Lung (tissue), 12 donors: ENCODE measurements around the gene PLA2G4F. TPM values are rescaled to one million over a fixed set of nuclear protein-coding genes. Genes with fewer than 3 reads are reported as not detected.

ENCODE experiments used
- ATAC-seq: fragments of 200-7000 bp; cut with Tn5 transposase; one replicate; pipeline ENCODE4 v1.9.1; 2020; ENCODE audit warnings: moderate number of reproducible peaks; ENCODE audit not compliant: insufficient read depth, low FRiP score
- DNase-seq, 3 donors: peaks; one replicate each; pipeline ENCODE4 v3.0.0-alpha.2; 2013 to 2017
- H3K27ac ChIP-seq, 2 donors: one replicate each; pipeline ENCODE4 v1.5.1; 2013; ENCODE audit warnings: mild to moderate bottlenecking in 2 of 2, moderate library complexity in 2 of 2, control low read depth in 1 of 2, inconsistent platforms in 1 of 2, low read depth in 1 of 2, low read length in 1 of 2
- H3K27me3 ChIP-seq, 3 donors: one replicate each; pipeline ENCODE4 v1.5.1; 2013; ENCODE audit warnings: low read length in 2 of 3; ENCODE audit not compliant: control insufficient read depth in 3 of 3, insufficient read depth in 3 of 3
- H3K36me3 ChIP-seq, 4 donors: one replicate each; pipeline ENCODE4 v1.5.1; 2013; ENCODE audit warnings: low read length in 4 of 4, mild to moderate bottlenecking in 1 of 4, moderate library complexity in 1 of 4; ENCODE audit not compliant: control insufficient read depth in 4 of 4, insufficient read depth in 4 of 4
- H3K4me1 ChIP-seq, 5 donors: one replicate each; pipeline ENCODE4 v1.5.1; 2013; ENCODE audit warnings: low read length in 5 of 5, mild to moderate bottlenecking in 2 of 5, moderate library complexity in 1 of 5; ENCODE audit not compliant: control insufficient read depth in 5 of 5, insufficient read depth in 5 of 5
- H3K4me3 ChIP-seq: one replicate; pipeline ENCODE4 v1.5.1; 2013; ENCODE audit warnings: mild to moderate bottlenecking, control low read depth, moderate library complexity
- H3K9ac ChIP-seq, 2 donors: one replicate each; pipeline ENCODE4 v1.5.1; 2013; ENCODE audit warnings: low read length in 2 of 2, control low read depth in 1 of 2; ENCODE audit not compliant: insufficient read depth in 1 of 2
- H3K9me3 ChIP-seq, 4 donors: one replicate each; pipeline ENCODE4 v1.5.1; 2013; ENCODE audit warnings: low read length in 3 of 4, mild to moderate bottlenecking in 1 of 4, moderate library complexity in 1 of 4; ENCODE audit not compliant: control insufficient read depth in 4 of 4, insufficient read depth in 3 of 4
- CTCF ChIP-seq: IDR thresholded peaks from 2 replicates; pipeline ENCODE4 v1.5.1; 2012; ENCODE audit warnings: mild to moderate bottlenecking; ENCODE audit errors: control extremely low read depth, extremely low read depth
- WGBS, 2 donors: extraction: QIAGEN DNeasy Blood & Tissue Kit; methylation state at CpG; one replicate each; pipeline ENCODE4 v1.1.7; 2013; 5-methylcytosine and 5-hydroxymethylcytosine counted together
- polyA plus RNA-seq, 2 donors: library from polyadenylated mRNA; stranded (reverse); fragments of 200-250 nt; gene quantifications; one replicate each; pipeline ENCODE4 v1.2.1, GENCODE V29; 2013
- total RNA-seq, 2 donors: library from RNA; depleted of rRNA in 1 of 2; stranded (reverse); fragments of >200 nt in 1 of 2; gene quantifications; one replicate each; pipeline ENCODE4 v1.2.1, GENCODE V29; 2014 to 2021
- donor health status: control.
- donor health status: control.
- donor health status: Bipolar disorder and iron deficiency.
- donor health status: healthy.
- donor health status: DM: yes; HTN: yes; CAD: no.

PLA2G4F gene
- total and polyA plus RNA-seq, 4 donors = 10.9 to 116 (median 41.8) TPM

- Histone ChIP-seq H3K9me3 (no peaks in the 10 kb centered on the region), H3K27me3 (no peaks in the 10 kb centered on the region), H3K27ac (no peak overlapping the region), H3K4me1 (peaks cover 0 to 5% (median 0%) of the 10 kb centered on the region in 5 donors), H3K4me3 (no peak overlapping the region), H3K9ac (no peak overlapping the region), H3K36me3 (no peaks in the 10 kb centered on the region)
- TF ChIP-seq CTCF = no peak
- WGBS, 2 donors = 87 to 88% methylated on average over 2 of the region's 2 CpGs
- ATAC-seq (no peak), DNase-seq (no peak)
Observed at GRCh38 chr15:42129364-42129763, 27.1 kb downstream of the PLA2G4F start.

GRCh38 chr15:42128476-42128875 lies 28.0 kb downstream of the PLA2G4F start:
- no peak overlapping the region for H3K27ac ChIP-seq
- no peaks in the 10 kb centered on the region for H3K9me3 ChIP-seq
- no peak overlapping the region for H3K4me3 ChIP-seq
- no peak overlapping the region for H3K9ac ChIP-seq
- DNase-seq = no peak
- H3K4me1 ChIP-seq = peaks cover 0 to 5% (median 0%) of the 10 kb centered on the region in 5 donors
- 76 to 82% methylated on average over 6 of the region's 6 CpGs for WGBS, 2 donors
- ATAC-seq = no peak
- H3K27me3 ChIP-seq = no peaks in the 10 kb centered on the region
- no peaks in the 10 kb centered on the region for H3K36me3 ChIP-seq
- TF ChIP-seq CTCF = no peak

GRCh38 chr15:42123546-42123945 lies 32.9 kb downstream of the PLA2G4F start:
- peaks cover 0 to 4% (median 0%) of the 10 kb centered on the region in 5 donors for H3K4me1 ChIP-seq
- H3K9me3 ChIP-seq = no peaks in the 10 kb centered on the region
- H3K9ac ChIP-seq = no peak overlapping the region
- WGBS, 2 donors = 96% methylated on average over 3 of the region's 3 CpGs
- H3K36me3 ChIP-seq = no peaks in the 10 kb centered on the region
- no peak for DNase-seq
- ATAC-seq = no peak
- H3K4me3 ChIP-seq = no peak overlapping the region
- H3K27ac ChIP-seq = no peak overlapping the region
- no peak for TF ChIP-seq CTCF
- no peaks in the 10 kb centered on the region for H3K27me3 ChIP-seq

GRCh38 chr15:42121682-42122081 lies 34.8 kb downstream of the PLA2G4F start:
- WGBS, 2 donors = 24 to 32% methylated on average over 2 of the region's 2 CpGs
- Histone ChIP-seq H3K4me1 (peaks cover 0 to 4% (median 0%) of the 10 kb centered on the region in 5 donors), H3K4me3 (no peak overlapping the region), H3K36me3 (no peaks in the 10 kb centered on the region), H3K27ac (no peak overlapping the region), H3K27me3 (no peaks in the 10 kb centered on the region), H3K9ac (no peak overlapping the region), H3K9me3 (no peaks in the 10 kb centered on the region)
- TF ChIP-seq CTCF = no peak
- DNase-seq = no peak
- no peak for ATAC-seq
